Right lobe of liver (tissue), 4 donors: ENCODE data around the gene CDHR2.

Experiments
- CTCF ChIP-seq, 4 donors: fragments of 200-600 bp in 3 of 4; fragments of 450-650 bp in 1 of 4; IDR thresholded peaks; one replicate each; pipeline versions ENCODE4 v1.5.1 to v1.8.0; 2016 to 2022; ENCODE audit warnings: antibody characterized with exemption in 4 of 4, mild to moderate bottlenecking in 2 of 4
- POLR2A ChIP-seq: fragments of 450-650 bp; IDR thresholded peaks from one replicate; pipeline ENCODE4 v1.6.1; 2017; ENCODE audit warnings: antibody characterized with exemption, mild to moderate bottlenecking
- donor health status: DM: no; HTN: no; CAD: no.
- donor health status: DM: no; HTN: no; CAD: no.
- donor health status: DM: no; HTN: yes; CAD: no.

GRCh38 chr5:176528301-176528700 is 20.8 kb upstream of the CDHR2 start:
- TF ChIP-seq POLR2A (no peak), CTCF (IDR thresholded peaks at IDR 0.05) (no peak)
